HEK293 (cell line): Measurements from ENCODE around the gene LRP1.
A peak's percentile ranks its signal among the peaks of the same experiment; 100 is the strongest.

Experiments used
- CTCF ChIA-PET: fragments of 350-600 bp; formaldehyde crosslinking; extraction: SDS; loops from one replicate; lab custom pipeline; 2021; ENCODE audit warnings: antibody characterized with exemption; lab: Yijun Ruan, JAX
- POLR2A ChIA-PET: fragments of 300-600 bp; formaldehyde crosslinking; extraction: SDS; loops from one replicate; lab custom pipeline; 2020; ENCODE audit warnings: antibody characterized with exemption, inconsistent platforms; lab: Yijun Ruan, JAX
- H3K27ac ChIP-seq: fragments of 200-500 bp; sonication (Bioruptor generic); 2 replicates; pipeline ENCODE4 v1.5.1; 2014; ENCODE audit warnings: low read depth, low read length, control low read depth, inconsistent platforms; ENCODE audit errors: extremely low read depth
- H3K36me3 ChIP-seq, 2 experiments: fragments of 200-500 bp in 1 of 2; sonication (Bioruptor generic) in 1 of 2; 1 replicate in 1 of 2; 2 replicates in 1 of 2; pipeline ENCODE4 v1.5.1; 2014 to 2017; ENCODE audit warnings: inconsistent platforms in 2 of 2, low read length in 2 of 2; ENCODE audit not compliant: control insufficient read depth in 2 of 2, insufficient read depth in 1 of 2
- H3K4me1 ChIP-seq: fragments of 200-500 bp; sonication (Bioruptor generic); 2 replicates; pipeline ENCODE4 v1.5.1; 2014; ENCODE audit warnings: mild to moderate bottlenecking, low read length, inconsistent platforms; ENCODE audit not compliant: control insufficient read depth, insufficient read depth
- H3K4me3 ChIP-seq: 2 replicates; pipeline ENCODE4 v1.5.1; 2011; ENCODE audit warnings: low read depth, mild to moderate bottlenecking, control low read depth, low read length, moderate library complexity
- H3K9me3 ChIP-seq: fragments of 200-500 bp; sonication (Bioruptor generic); 2 replicates; pipeline ENCODE4 v1.5.1; 2014; ENCODE audit warnings: low read depth, low read length, inconsistent platforms; ENCODE audit not compliant: control insufficient read depth, insufficient read depth
- BCL11B ChIP-seq: fragments of 450-650 bp; formaldehyde crosslinking; IDR thresholded peaks from 2 replicates; pipeline ENCODE4 v1.5.1; 2016; ENCODE audit warnings: low read depth, missing biosample characterization, missing genetic modification characterization
- BCL6B ChIP-seq: fragments of 450-650 bp; formaldehyde crosslinking; IDR thresholded peaks from 2 replicates; pipeline ENCODE4 v1.5.1; 2017; ENCODE audit warnings: missing biosample characterization, missing genetic modification characterization
- EGR2 ChIP-seq: fragments of 450-650 bp; formaldehyde crosslinking; IDR thresholded peaks from 2 replicates; pipeline ENCODE4 v1.5.1; 2016; ENCODE audit warnings: low read depth, missing biosample characterization, missing genetic modification characterization
- GLI4 ChIP-seq: fragments of 450-650 bp; formaldehyde crosslinking; IDR thresholded peaks from 2 replicates; pipeline ENCODE4 v1.5.1; 2016; ENCODE audit warnings: missing biosample characterization, missing genetic modification characterization
- GLIS1 ChIP-seq: fragments of 450-650 bp; formaldehyde crosslinking; IDR thresholded peaks from 2 replicates; pipeline ENCODE4 v1.5.1; 2016; ENCODE audit warnings: missing biosample characterization, missing genetic modification characterization
- HOXD13 ChIP-seq: sonication (generic); formaldehyde crosslinking; IDR thresholded peaks from 2 replicates; pipeline ENCODE4 v1.8.0; 2022; ENCODE audit warnings: missing genetic modification reagents, borderline replicate concordance
- KLF1 ChIP-seq: fragments of 450-650 bp; formaldehyde crosslinking; IDR thresholded peaks from 2 replicates; pipeline ENCODE4 v1.5.1; 2016; ENCODE audit warnings: missing biosample characterization, missing genetic modification characterization
- KLF16 ChIP-seq: fragments of 450-650 bp; formaldehyde crosslinking; IDR thresholded peaks from 2 replicates; pipeline ENCODE4 v1.5.1; 2017; ENCODE audit warnings: missing biosample characterization, missing genetic modification characterization
- MYNN ChIP-seq: fragments of 450-650 bp; formaldehyde crosslinking; IDR thresholded peaks from 2 replicates; pipeline ENCODE4 v1.5.1; 2016; ENCODE audit warnings: missing biosample characterization, missing genetic modification characterization, borderline replicate concordance
- PRDM1 ChIP-seq: fragments of 450-650 bp; formaldehyde crosslinking; IDR thresholded peaks from 2 replicates; pipeline ENCODE4; 2016; ENCODE audit warnings: missing biosample characterization, missing genetic modification characterization
- ZBTB17 ChIP-seq: fragments of 450-650 bp; formaldehyde crosslinking; IDR thresholded peaks from 2 replicates; pipeline ENCODE4 v1.5.1; 2016; ENCODE audit warnings: missing biosample characterization, missing genetic modification characterization
- ZEB2 ChIP-seq: fragments of 450-650 bp; formaldehyde crosslinking; IDR thresholded peaks from 2 replicates; pipeline ENCODE4 v1.5.1; 2016; ENCODE audit warnings: missing biosample characterization, missing genetic modification characterization
- ZNF112 ChIP-seq: fragments of 450-650 bp; formaldehyde crosslinking; IDR thresholded peaks from 2 replicates; pipeline ENCODE4 v1.5.0; 2017; ENCODE audit warnings: missing biosample characterization, missing genetic modification characterization
- ZNF211 ChIP-seq: fragments of 450-650 bp; formaldehyde crosslinking; IDR thresholded peaks from 2 replicates; pipeline ENCODE4 v1.5.1; 2016; ENCODE audit warnings: low read depth, missing biosample characterization, missing genetic modification characterization
- ZNF214 ChIP-seq: fragments of 450-650 bp; formaldehyde crosslinking; IDR thresholded peaks from 2 replicates; pipeline ENCODE4 v1.5.1; 2017; ENCODE audit warnings: missing biosample characterization, mild to moderate bottlenecking, missing genetic modification characterization, borderline replicate concordance
- ZNF324 ChIP-seq: fragments of 450-650 bp; formaldehyde crosslinking; IDR thresholded peaks from 2 replicates; pipeline ENCODE4 v1.5.1; 2016; ENCODE audit warnings: missing biosample characterization, missing genetic modification characterization
- ZNF335 ChIP-seq: fragments of 450-650 bp; formaldehyde crosslinking; conservative IDR thresholded peaks from 2 replicates; pipeline ENCODE4 v1.5.1; 2016; ENCODE audit warnings: missing biosample characterization, missing genetic modification characterization
- ZNF366 ChIP-seq: fragments of 450-650 bp; formaldehyde crosslinking; conservative IDR thresholded peaks from 2 replicates; pipeline ENCODE4 v1.5.1; 2016; ENCODE audit warnings: missing biosample characterization, missing genetic modification characterization
- ZNF423 ChIP-seq: fragments of 450-650 bp; formaldehyde crosslinking; IDR thresholded peaks from 2 replicates; pipeline ENCODE4 v1.5.1; 2016; ENCODE audit warnings: missing biosample characterization, missing genetic modification characterization
- ZNF473 ChIP-seq: fragments of 450-650 bp; formaldehyde crosslinking; IDR thresholded peaks from 2 replicates; pipeline ENCODE4 v1.5.1; 2017; ENCODE audit warnings: missing biosample characterization, missing genetic modification characterization
- ZNF48 ChIP-seq: fragments of 450-650 bp; formaldehyde crosslinking; IDR thresholded peaks from 2 replicates; pipeline ENCODE4 v1.5.1; 2016; ENCODE audit warnings: missing biosample characterization, missing genetic modification characterization
- ZNF488 ChIP-seq: fragments of 450-650 bp; formaldehyde crosslinking; IDR thresholded peaks from 2 replicates; pipeline ENCODE4 v1.5.1; 2016; ENCODE audit warnings: missing biosample characterization, missing genetic modification characterization
- ZNF596 ChIP-seq: fragments of 450-650 bp; IDR thresholded peaks from 2 replicates; pipeline ENCODE4 v1.5.0; 2018; ENCODE audit warnings: missing biosample characterization, mild to moderate bottlenecking, missing genetic modification characterization, moderate library complexity
- ZNF600 ChIP-seq: fragments of 450-650 bp; formaldehyde crosslinking; IDR thresholded peaks from 2 replicates; pipeline ENCODE4 v1.5.1; 2016; ENCODE audit warnings: missing biosample characterization, missing genetic modification characterization
- ZNF660 ChIP-seq: fragments of 450-650 bp; IDR thresholded peaks from 2 replicates; pipeline ENCODE4 v1.5.1; 2018; ENCODE audit warnings: missing biosample characterization, mild to moderate bottlenecking, missing genetic modification characterization
- ZNF707 ChIP-seq: fragments of 450-650 bp; formaldehyde crosslinking; IDR thresholded peaks from 2 replicates; pipeline ENCODE4 v1.5.1; 2016; ENCODE audit warnings: missing biosample characterization, missing genetic modification characterization
- ZNF791 ChIP-seq: fragments of 450-650 bp; formaldehyde crosslinking; IDR thresholded peaks from 2 replicates; pipeline ENCODE4 v1.5.1; 2016; ENCODE audit warnings: missing biosample characterization, missing genetic modification characterization
- ZSCAN16 ChIP-seq: fragments of 450-650 bp; formaldehyde crosslinking; IDR thresholded peaks from 2 replicates; pipeline ENCODE4 v1.5.1; 2016; ENCODE audit warnings: missing biosample characterization, missing genetic modification characterization
- TF ChIP-seq, protein P1 (sequence below): fragments of 450-650 bp; formaldehyde crosslinking; IDR thresholded peaks from 2 replicates; pipeline ENCODE4 v1.5.1; 2017; ENCODE audit warnings: missing biosample characterization, missing genetic modification characterization
- TF ChIP-seq, protein P2 (sequence below): IDR thresholded peaks from 2 replicates; pipeline ENCODE4 v1.6.1; 2011; ENCODE audit warnings: mild to moderate bottlenecking, low read depth, low read length, borderline replicate concordance
- TF ChIP-seq, protein P3 (sequence below): fragments of 450-650 bp; formaldehyde crosslinking; IDR thresholded peaks from 2 replicates; pipeline ENCODE4 v1.5.1; 2017; ENCODE audit warnings: missing biosample characterization, missing genetic modification characterization

The LRP1 gene

DNA sequence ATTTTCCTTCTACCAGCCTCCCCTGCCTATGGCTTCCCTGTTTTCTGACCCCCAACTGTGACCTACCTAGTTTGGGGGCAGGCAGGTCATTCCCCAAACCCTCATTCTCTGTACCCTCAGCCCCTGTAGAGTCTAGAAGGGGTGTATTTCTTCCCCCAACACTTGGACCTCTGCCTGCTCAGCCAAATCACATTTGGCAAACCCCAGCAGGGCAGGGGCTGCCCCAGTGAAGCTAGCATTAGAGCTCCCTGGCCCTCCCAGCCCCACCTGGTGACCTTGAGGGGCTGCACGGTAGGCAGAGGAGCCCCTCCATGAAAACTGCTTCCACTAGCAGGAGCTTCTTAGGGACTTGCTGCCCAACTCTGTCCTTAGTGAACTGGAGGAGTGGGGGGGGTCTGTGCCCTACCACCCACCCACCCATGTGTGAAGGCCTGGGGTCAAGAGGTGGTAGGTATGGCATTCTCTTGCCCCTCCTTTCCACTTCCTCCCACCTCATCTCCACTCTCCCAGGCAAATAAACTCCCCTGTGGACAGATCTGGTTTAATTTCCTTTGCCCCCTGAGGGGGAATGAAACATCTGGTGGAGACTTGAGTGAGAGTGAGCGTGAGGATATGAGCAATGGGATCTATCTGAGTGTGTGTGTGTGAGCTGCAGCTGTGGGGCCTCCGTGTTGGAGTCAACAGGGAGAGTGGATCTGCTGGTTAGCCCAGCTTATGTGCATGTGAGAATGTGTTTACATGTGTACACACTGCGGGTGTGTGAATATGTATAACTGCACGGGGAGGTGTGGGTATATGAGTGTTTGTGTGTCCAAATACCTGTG lies 90.0 kb downstream of the LRP1 start:
- peaks cover 5% of the 10 kb centered on the region for H3K4me1 ChIP-seq
- no peak overlapping the region for H3K27ac ChIP-seq
- peaks cover 0 to 3% of the 10 kb centered on the region in 2 experiments; a peak in 1 of 3 replicates for H3K36me3 ChIP-seq
- ChIA-PET POLR2A (interaction anchor here (0.7 to 4.8 kb wide), 5 partner anchors 9 to 24 kb away, joined by 3 to 44 read pairs (median 7); partner anchors contain the start of gene SHMT2), CTCF (interaction anchor here (0.6 to 8.8 kb wide), 3 partner anchors 19 to 106 kb away, joined by 3 to 628 read pairs (median 4); partner anchors contain the start of gene SHMT2)
- H3K4me3 ChIP-seq: no peak overlapping the region
- no peaks in the 10 kb centered on the region for H3K9me3 ChIP-seq
- TF ChIP-seq ZNF600 (tag by site-specific recombination): peak; percentile 67
- no peak for TF ChIP-seq ZNF112 (tag by site-specific recombination)
- peak; percentile 69; the same call in 1 of the 2 replicates for TF ChIP-seq PRDM1 (tag by site-specific recombination)
- TF ChIP-seq ZSCAN16 (tag by site-specific recombination): no peak
- no peak for TF ChIP-seq KLF1 (tag by site-specific recombination)
- TF ChIP-seq ZNF791: no peak
- TF ChIP-seq GLI4: no peak
- no peak for TF ChIP-seq ZNF211 (tag by site-specific recombination)
- no peak for TF ChIP-seq ZNF596 (tag by site-specific recombination)
- TF ChIP-seq ZBTB17: no peak
- TF ChIP-seq ZNF473 (tag by site-specific recombination): no peak
- TF ChIP-seq ZNF366 (tag by site-specific recombination): no peak
- no peak for TF ChIP-seq BCL11B (tag by site-specific recombination)
- no peak for TF ChIP-seq ZNF214
- TF ChIP-seq ZNF335 (tag by site-specific recombination): no peak
- no peak for TF ChIP-seq ZNF423
- no peak for TF ChIP-seq MYNN (tag by site-specific recombination)
- no peak for TF ChIP-seq ZNF488 (tag by site-specific recombination)
- no peak for TF ChIP-seq ZNF707 (tag by site-specific recombination)
- TF ChIP-seq, protein P1, sequence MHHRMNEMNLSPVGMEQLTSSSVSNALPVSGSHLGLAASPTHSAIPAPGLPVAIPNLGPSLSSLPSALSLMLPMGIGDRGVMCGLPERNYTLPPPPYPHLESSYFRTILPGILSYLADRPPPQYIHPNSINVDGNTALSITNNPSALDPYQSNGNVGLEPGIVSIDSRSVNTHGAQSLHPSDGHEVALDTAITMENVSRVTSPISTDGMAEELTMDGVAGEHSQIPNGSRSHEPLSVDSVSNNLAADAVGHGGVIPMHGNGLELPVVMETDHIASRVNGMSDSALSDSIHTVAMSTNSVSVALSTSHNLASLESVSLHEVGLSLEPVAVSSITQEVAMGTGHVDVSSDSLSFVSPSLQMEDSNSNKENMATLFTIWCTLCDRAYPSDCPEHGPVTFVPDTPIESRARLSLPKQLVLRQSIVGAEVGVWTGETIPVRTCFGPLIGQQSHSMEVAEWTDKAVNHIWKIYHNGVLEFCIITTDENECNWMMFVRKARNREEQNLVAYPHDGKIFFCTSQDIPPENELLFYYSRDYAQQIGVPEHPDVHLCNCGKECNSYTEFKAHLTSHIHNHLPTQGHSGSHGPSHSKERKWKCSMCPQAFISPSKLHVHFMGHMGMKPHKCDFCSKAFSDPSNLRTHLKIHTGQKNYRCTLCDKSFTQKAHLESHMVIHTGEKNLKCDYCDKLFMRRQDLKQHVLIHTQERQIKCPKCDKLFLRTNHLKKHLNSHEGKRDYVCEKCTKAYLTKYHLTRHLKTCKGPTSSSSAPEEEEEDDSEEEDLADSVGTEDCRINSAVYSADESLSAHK (tag by site-specific recombination): no peak
- peak; percentile 38; the same call in 1 of the 2 replicates for TF ChIP-seq GLIS1
- no peak for TF ChIP-seq ZNF48 (tag by site-specific recombination)
- no peak for TF ChIP-seq BCL6B
- TF ChIP-seq HOXD13 (CRISPR knock-in tag): no peak
- TF ChIP-seq EGR2 (tag by site-specific recombination): peak; percentile 64
- TF ChIP-seq, protein P2, sequence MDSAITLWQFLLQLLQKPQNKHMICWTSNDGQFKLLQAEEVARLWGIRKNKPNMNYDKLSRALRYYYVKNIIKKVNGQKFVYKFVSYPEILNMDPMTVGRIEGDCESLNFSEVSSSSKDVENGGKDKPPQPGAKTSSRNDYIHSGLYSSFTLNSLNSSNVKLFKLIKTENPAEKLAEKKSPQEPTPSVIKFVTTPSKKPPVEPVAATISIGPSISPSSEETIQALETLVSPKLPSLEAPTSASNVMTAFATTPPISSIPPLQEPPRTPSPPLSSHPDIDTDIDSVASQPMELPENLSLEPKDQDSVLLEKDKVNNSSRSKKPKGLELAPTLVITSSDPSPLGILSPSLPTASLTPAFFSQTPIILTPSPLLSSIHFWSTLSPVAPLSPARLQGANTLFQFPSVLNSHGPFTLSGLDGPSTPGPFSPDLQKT: no peak
- TF ChIP-seq, protein P3, sequence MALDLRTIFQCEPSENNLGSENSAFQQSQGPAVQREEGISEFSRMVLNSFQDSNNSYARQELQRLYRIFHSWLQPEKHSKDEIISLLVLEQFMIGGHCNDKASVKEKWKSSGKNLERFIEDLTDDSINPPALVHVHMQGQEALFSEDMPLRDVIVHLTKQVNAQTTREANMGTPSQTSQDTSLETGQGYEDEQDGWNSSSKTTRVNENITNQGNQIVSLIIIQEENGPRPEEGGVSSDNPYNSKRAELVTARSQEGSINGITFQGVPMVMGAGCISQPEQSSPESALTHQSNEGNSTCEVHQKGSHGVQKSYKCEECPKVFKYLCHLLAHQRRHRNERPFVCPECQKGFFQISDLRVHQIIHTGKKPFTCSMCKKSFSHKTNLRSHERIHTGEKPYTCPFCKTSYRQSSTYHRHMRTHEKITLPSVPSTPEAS: peak; percentile 25; the same call in 1 of the 2 replicates
- no peak for TF ChIP-seq ZEB2
- TF ChIP-seq ZNF324 (tag by site-specific recombination): no peak
- no peak for TF ChIP-seq KLF16 (tag by site-specific recombination)
- no peak for TF ChIP-seq ZNF660
